ENCODE data around the gene SLC38A6. TPM values are rescaled to one million over a fixed set of nuclear protein-coding genes. Genes with fewer than 3 reads are reported as not detected.
"Not testable (repeated sequence)": the region's sequence is repeated elsewhere in the genome, so short reads cannot be mapped to it uniquely, and the experiment has no call there.

Gene SLC38A6
- total RNA-seq, 4 donors from 2014 or later = 10.4 to 34.2 (median 21.7) TPM

- peaks cover 0 to 7% (median 2%) of the 10 kb centered on the region in 4 donors for H3K9me3 ChIP-seq
- no peak for TF ChIP-seq EP300 (IDR thresholded peaks at IDR 0.05)
- TF ChIP-seq, protein P1, sequence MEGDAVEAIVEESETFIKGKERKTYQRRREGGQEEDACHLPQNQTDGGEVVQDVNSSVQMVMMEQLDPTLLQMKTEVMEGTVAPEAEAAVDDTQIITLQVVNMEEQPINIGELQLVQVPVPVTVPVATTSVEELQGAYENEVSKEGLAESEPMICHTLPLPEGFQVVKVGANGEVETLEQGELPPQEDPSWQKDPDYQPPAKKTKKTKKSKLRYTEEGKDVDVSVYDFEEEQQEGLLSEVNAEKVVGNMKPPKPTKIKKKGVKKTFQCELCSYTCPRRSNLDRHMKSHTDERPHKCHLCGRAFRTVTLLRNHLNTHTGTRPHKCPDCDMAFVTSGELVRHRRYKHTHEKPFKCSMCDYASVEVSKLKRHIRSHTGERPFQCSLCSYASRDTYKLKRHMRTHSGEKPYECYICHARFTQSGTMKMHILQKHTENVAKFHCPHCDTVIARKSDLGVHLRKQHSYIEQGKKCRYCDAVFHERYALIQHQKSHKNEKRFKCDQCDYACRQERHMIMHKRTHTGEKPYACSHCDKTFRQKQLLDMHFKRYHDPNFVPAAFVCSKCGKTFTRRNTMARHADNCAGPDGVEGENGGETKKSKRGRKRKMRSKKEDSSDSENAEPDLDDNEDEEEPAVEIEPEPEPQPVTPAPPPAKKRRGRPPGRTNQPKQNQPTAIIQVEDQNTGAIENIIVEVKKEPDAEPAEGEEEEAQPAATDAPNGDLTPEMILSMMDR (IDR thresholded peaks at IDR 0.05) = no peak
- no peak for TF ChIP-seq POLR2A (IDR thresholded peaks at IDR 0.05)
- 62 to 63% methylated on average over 3 of the region's 3 CpGs for WGBS, 2 donors
These were observed 70.6 kb downstream of the SLC38A6 start for GRCh38 chr14:61051621-61052020.

DNA sequence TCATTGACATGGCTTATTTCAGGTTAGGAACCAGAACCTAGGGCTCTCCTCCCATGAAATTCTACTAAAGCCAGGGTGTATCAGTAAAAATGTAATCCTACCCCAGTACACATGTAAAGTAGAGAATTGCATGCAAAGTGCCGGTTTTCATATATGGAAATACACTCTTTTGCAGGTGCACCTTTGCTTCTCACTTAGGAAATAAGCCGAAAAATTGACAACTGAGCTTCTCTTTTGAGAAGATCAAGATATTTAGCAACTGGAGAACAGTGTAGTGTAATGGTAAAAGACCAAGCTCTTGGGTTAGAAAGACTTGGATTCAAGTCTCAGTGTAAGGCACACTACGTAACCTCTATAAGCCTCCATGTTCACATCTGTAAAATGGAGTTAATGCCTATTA, 82.4 kb downstream of the SLC38A6 start:
- TF ChIP-seq, protein P1 (IDR thresholded peaks at IDR 0.05) = no peak
- TF ChIP-seq EP300 (IDR thresholded peaks at IDR 0.05) = no peak
- no peak for TF ChIP-seq POLR2A (IDR thresholded peaks at IDR 0.05)
- H3K9me3 ChIP-seq = no peaks in the 10 kb centered on the region
- no peaks in the 10 kb centered on the region for H3K4me1 ChIP-seq
- 99% methylated on average over 3 of the region's 3 CpGs for WGBS, 2 donors
- H3K36me3 ChIP-seq = peaks cover 0 to 7% (median 0%) of the 10 kb centered on the region in 3 donors
- H3K27me3 ChIP-seq = no peaks in the 10 kb centered on the region
- DNase-seq (ENCODE audit: low spot score in 2 of 2) = no peak
- no peak overlapping the region for H3K27ac ChIP-seq
- H3K4me3 ChIP-seq = no peak overlapping the region

More at GRCh38 chr14:61051621-61052020, 70.6 kb downstream of the SLC38A6 start:
- H3K4me1 ChIP-seq = peaks cover 0 to 11% (median 0%) of the 10 kb centered on the region in 4 donors
- DNase-seq (ENCODE audit: low spot score in 2 of 2) = no peak
- H3K27ac ChIP-seq = no peak overlapping the region
- H3K36me3 ChIP-seq = peaks cover 0 to 23% (median 0%) of the 10 kb centered on the region in 3 donors
- H3K4me3 ChIP-seq = no peak overlapping the region
- no peaks in the 10 kb centered on the region for H3K27me3 ChIP-seq

- no peak for TF ChIP-seq EP300 (IDR thresholded peaks at IDR 0.05)
- TF ChIP-seq, protein P1 (IDR thresholded peaks at IDR 0.05) = no peak
- no peak for TF ChIP-seq POLR2A (IDR thresholded peaks at IDR 0.05)
- no peaks in the 10 kb centered on the region for H3K27me3 ChIP-seq
- 83 to 95% methylated on average over 2 of the region's 2 CpGs for WGBS, 2 donors
These were observed 83.2 kb downstream of the SLC38A6 start for GRCh38 chr14:61064210-61064609.

GRCh38 chr14:61064856-61065255, 83.8 kb downstream of the SLC38A6 start:
- H3K9me3 ChIP-seq = no peaks in the 10 kb centered on the region
- H3K27ac ChIP-seq = no peak overlapping the region
- 92 to 94% methylated on average over 4 of the region's 4 CpGs for WGBS, 2 donors
- no peaks in the 10 kb centered on the region for H3K27me3 ChIP-seq
- TF ChIP-seq POLR2A (IDR thresholded peaks at IDR 0.05) (no peak), EP300 (IDR thresholded peaks at IDR 0.05) (no peak)
- TF ChIP-seq, protein P1 (IDR thresholded peaks at IDR 0.05) = no peak
- no peak overlapping the region for H3K4me3 ChIP-seq
- DNase-seq (ENCODE audit: low spot score in 2 of 2) = no peak
- H3K36me3 ChIP-seq = peaks cover 0 to 13% (median 0%) of the 10 kb centered on the region in 3 donors
- H3K4me1 ChIP-seq = no peaks in the 10 kb centered on the region

More at GRCh38 chr14:61064210-61064609, 83.2 kb downstream of the SLC38A6 start:
- Histone ChIP-seq H3K36me3 (peaks cover 0 to 11% (median 0%) of the 10 kb centered on the region in 3 donors), H3K9me3 (no peaks in the 10 kb centered on the region), H3K4me3 (no peak overlapping the region), H3K27ac (no peak overlapping the region), H3K4me1 (no peaks in the 10 kb centered on the region)
- no peak for DNase-seq (ENCODE audit: low spot score in 2 of 2)

DNA sequence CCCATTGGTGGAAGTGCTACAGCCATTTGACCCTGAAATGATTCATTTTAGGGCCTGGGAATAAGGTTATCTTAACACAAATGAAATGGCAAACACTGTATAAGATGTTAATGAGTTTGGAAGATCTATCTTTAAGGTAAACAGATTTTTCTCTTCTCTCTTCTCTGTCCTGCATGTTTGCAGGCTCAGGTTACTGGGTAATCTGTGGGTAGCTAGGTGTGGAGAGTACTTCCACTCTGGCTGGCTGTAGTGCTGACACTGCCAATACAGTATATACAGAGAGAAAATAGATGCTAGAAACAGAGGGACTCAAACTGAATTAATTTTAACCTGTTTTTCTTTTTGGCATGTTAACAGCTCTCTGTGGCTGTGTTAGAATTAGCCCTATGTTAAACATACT, 84.6 kb downstream of the SLC38A6 start:
- TF ChIP-seq POLR2A (IDR thresholded peaks at IDR 0.05) (no peak), EP300 (IDR thresholded peaks at IDR 0.05) (no peak)
- TF ChIP-seq, protein P1 (IDR thresholded peaks at IDR 0.05) = no peak

GRCh38 chr14:61072442-61072841, 91.4 kb downstream of the SLC38A6 start:
- not testable (repeated sequence) for H3K4me3 ChIP-seq; DNase-seq (ENCODE audit: low spot score in 2 of 2); H3K9me3 ChIP-seq; H3K27me3 ChIP-seq; H3K27ac ChIP-seq; H3K4me1 ChIP-seq
- peaks cover 0 to 16% (median 0%) of the 10 kb centered on the region in 3 donors for H3K36me3 ChIP-seq

More for the DNA sequence above, 84.6 kb downstream of the SLC38A6 start:
- no peak for DNase-seq (ENCODE audit: low spot score in 2 of 2)
- Histone ChIP-seq H3K36me3 (peaks cover 0 to 17% (median 0%) of the 10 kb centered on the region in 3 donors), H3K27me3 (no peaks in the 10 kb centered on the region), H3K4me1 (no peaks in the 10 kb centered on the region), H3K9me3 (no peaks in the 10 kb centered on the region), H3K4me3 (no peak overlapping the region), H3K27ac (no peak overlapping the region)

Measured in tibial nerve (tissue), 4 donors.